T-helper 2 cell treated with Interferon-gamma antibody and Interleukin-4, amounts not matched to agents 5 μg/mL and 100 μg/mL, for 36 hours (primary cell): ENCODE data around the gene AEBP2.

Source experiments
- DNase-seq: peaks from one replicate; pipeline ENCODE4 v3.0.0; 2021; ENCODE audit warnings: low spot score
- H3K27ac Mint-ChIP-seq: one replicate; pipeline ENCODE4 v1.8.0; 2021; ENCODE audit warnings: mild to moderate bottlenecking, mixed read lengths
- H3K27me3 Mint-ChIP-seq: one replicate; pipeline ENCODE4 v1.8.0; 2021; ENCODE audit warnings: low read depth, mixed read lengths
- H3K36me3 Mint-ChIP-seq: one replicate; pipeline ENCODE4 v1.8.0; 2021; ENCODE audit warnings: low read depth, mixed read lengths
- H3K4me1 Mint-ChIP-seq: one replicate; pipeline ENCODE4 v1.8.0; 2021; ENCODE audit warnings: low read depth, mixed read lengths
- H3K4me3 Mint-ChIP-seq: one replicate; pipeline ENCODE4 v1.8.0; 2022; ENCODE audit warnings: mild to moderate bottlenecking, moderate library complexity, mixed read lengths
- H3K9me3 Mint-ChIP-seq: one replicate; pipeline ENCODE4 v1.8.0; 2021; ENCODE audit warnings: mixed read lengths

The AEBP2 gene

DNA sequence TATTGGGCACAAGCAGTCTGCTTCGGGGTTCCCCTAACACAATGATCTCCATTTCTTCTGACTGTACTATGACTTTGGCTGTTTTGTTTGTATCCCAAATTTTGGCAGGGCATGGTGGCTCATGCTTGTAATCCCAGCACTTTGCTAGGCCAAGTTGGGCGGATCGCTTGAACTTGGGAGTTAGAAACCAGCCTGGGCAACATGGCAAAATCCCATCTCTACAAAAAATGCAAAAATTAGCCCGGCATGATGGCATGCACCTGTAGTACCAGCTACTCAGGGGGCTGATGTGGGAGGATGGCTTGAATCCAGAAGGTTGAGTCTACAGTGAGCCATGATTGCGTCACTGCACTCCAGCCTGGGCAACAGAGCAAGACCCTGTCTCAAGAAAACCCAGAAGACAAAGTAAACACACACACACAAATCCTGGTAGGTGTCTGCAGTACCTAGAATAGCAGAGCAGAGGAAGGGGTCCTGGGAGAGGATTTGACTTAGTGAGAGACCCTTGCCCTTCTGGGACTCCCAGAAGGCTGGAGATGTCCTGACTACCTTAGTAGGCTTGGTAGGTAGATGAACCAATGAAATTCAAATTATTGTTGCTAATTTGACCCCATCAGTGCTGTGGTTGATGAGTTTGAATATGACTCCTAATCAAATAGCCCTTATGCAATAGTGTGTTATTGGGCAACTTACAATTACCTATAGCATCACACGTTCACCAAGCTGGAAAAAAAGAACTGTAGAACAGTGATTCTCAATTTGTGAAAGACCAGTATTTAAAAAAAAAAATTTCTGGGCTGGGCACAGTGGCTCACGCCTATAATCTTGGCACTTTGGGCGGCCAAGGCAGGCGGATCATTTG is 6.8 kb upstream of the AEBP2 start:
- peaks cover 42% of the 10 kb centered on the region for H3K4me1 Mint-ChIP-seq
- peaks cover 10% of the 10 kb centered on the region for H3K36me3 Mint-ChIP-seq
- peak overlapping the region; percentile 97 for H3K27ac Mint-ChIP-seq
- no peak for DNase-seq
- H3K9me3 Mint-ChIP-seq, result peaks cover 9% of the 10 kb centered on the region
- peak overlapping the region; percentile 42 for H3K4me3 Mint-ChIP-seq
- H3K27me3 Mint-ChIP-seq, result no peaks in the 10 kb centered on the region

DNA sequence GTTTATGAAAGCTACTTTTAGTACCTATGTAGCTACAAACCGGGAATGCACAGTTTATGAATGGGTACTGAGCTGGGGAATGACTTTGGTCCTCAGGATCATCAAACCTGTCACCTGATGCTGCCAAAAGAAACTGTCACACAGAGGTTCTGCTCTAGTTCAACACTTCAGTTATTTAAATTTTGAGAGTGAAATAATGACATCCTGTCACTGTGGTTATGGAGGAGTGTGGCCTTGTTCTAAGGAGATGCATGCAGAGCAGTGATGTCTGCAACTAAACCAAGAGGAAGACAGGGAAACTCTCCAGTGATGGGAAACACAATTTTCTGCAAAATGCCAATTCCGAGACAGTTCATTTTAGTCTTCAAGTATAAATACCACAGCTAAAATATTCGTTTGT is 4.8 kb upstream of the AEBP2 start:
- Mint-ChIP-seq H3K4me3 (peak overlapping the region; percentile 39), H3K4me1 (peaks cover 43% of the 10 kb centered on the region), H3K27ac (peak overlapping the region; percentile 82), H3K9me3 (peaks cover 8% of the 10 kb centered on the region), H3K36me3 (peaks cover 9% of the 10 kb centered on the region), H3K27me3 (no peaks in the 10 kb centered on the region)
- DNase-seq, result no peak

DNA sequence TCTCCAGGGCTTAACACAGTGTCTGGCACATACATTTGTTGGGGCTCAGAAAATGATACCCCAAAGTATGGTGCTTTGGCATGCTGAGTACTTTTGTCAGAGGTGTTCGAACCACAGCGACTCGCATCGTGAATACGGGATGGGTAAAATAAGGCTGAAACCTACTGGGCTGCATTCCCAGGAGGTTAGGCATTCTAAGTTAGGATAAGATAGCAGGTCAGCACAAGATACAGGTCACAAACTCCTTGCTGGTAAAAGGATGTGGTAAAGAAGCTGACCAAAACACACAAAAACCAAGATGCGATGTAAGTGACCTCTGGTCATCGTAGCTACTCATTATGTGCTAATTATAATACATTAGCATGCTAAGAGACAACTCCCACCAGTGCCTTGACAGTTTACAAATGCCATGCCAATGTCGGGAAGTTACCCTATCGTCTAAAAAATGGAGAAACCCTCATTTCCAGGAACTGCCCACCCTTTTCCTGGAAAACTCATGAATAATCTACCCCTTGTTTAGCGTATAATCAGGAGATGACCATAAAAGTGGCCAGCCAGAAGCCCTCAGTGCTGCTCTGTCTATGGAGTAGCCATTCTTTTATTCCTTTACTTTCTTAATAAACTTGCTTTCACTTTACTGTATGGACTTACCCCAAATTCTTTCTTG is 3.3 kb upstream of the AEBP2 start:
- H3K9me3 Mint-ChIP-seq, result peaks cover 3% of the 10 kb centered on the region
- no peak for DNase-seq
- no peak overlapping the region for H3K27ac Mint-ChIP-seq
- H3K36me3 Mint-ChIP-seq, result peaks cover 14% of the 10 kb centered on the region
- H3K4me3 Mint-ChIP-seq, result no peak overlapping the region
- peaks cover 40% of the 10 kb centered on the region for H3K4me1 Mint-ChIP-seq
- H3K27me3 Mint-ChIP-seq, result no peaks in the 10 kb centered on the region

DNA sequence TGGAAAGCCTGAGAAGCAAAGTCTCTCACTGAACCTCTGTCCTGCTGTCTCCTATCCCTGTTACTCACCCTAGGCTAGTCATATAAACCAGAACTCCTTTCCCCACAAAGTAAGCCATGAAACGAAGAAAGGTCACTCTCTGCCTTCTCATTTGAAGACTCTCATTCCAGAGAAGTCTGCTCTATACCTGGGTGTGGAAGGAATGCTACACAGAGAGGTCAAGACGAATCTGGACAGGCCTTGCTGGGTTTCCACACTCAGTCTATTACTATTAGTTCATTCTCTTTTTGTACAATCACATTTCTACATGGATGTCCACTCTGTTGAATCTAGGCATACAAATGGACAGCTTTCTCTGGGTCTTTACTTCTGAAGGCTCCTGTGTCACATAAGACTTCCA is 2.4 kb upstream of the AEBP2 start:
- H3K4me1 Mint-ChIP-seq, result peaks cover 38% of the 10 kb centered on the region
- no peak overlapping the region for H3K4me3 Mint-ChIP-seq
- H3K27ac Mint-ChIP-seq, result no peak overlapping the region
- peaks cover 3% of the 10 kb centered on the region for H3K9me3 Mint-ChIP-seq
- no peak for DNase-seq
- peaks cover 23% of the 10 kb centered on the region for H3K36me3 Mint-ChIP-seq
- no peaks in the 10 kb centered on the region for H3K27me3 Mint-ChIP-seq

DNA sequence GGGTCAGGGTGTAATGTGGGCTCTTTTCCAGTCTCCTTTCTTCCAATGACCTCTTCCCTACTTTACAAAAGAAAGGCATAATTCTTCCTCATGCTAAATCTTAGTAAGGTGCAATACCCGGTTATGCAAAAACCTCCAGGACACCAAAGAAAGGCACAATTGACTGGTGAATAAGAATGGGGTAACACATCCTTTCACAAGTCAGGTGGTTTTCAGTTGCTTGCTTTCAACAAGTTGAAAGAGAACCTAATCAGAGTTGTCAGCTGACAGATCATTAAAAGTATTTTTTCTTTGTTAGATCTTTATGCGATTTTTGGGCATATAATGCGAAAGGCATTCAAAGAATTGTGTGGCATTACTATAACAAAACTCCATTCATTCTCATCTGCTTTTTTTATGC is 1.3 kb upstream of the AEBP2 start:
- Mint-ChIP-seq H3K4me3 (no peak overlapping the region), H3K4me1 (peaks cover 33% of the 10 kb centered on the region), H3K27ac (no peak overlapping the region)

DNA sequence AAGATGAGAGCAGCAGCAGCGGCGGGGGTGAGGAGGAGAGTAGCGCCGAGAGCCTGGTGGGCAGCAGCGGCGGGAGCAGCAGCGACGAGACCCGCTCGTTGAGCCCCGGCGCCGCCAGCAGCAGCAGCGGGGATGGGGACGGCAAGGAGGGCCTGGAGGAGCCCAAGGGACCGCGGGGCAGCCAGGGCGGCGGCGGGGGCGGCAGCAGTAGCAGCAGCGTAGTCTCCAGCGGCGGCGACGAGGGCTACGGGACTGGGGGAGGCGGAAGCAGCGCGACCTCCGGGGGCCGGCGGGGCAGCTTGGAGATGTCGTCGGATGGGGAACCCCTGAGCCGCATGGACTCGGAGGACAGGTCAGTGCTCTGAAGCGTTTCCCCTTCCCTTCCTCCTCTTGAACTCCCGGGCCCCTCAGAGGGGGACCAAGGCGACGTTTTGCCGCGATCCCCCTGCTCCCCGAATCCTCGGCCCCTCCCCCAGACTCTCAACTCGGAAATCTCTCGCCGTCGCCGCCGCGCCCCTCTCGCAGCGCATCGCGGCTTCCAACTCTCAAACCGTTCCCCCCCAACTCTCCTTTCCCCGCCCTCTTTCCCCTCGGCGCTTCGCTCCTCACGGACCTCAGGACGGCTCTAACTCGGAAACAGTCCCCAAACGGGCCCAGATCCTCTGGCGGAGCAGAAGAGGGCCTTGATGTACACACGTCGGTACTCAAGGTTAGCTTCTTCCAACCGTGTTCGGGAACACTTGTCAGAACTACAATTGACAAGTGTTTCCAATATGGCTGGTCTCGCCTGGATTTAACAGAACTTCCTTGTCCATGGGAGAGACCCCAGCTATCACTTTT is 947 bp downstream of the AEBP2 start:
- Mint-ChIP-seq H3K27ac (peak overlapping the region; percentile 97), H3K36me3 (peaks cover 29% of the 10 kb centered on the region), H3K4me3 (peak overlapping the region; percentile 99), H3K4me1 (peaks cover 29% of the 10 kb centered on the region), H3K9me3 (peaks cover 3% of the 10 kb centered on the region), H3K27me3 (no peaks in the 10 kb centered on the region)
- DNase-seq, result peak; percentile 54

More for the DNA sequence above, 1.3 kb upstream of the AEBP2 start:
- DNase-seq, result no peak
- H3K27me3 Mint-ChIP-seq, result no peaks in the 10 kb centered on the region
- H3K9me3 Mint-ChIP-seq, result peaks cover 3% of the 10 kb centered on the region
- H3K36me3 Mint-ChIP-seq, result peaks cover 22% of the 10 kb centered on the region

DNA sequence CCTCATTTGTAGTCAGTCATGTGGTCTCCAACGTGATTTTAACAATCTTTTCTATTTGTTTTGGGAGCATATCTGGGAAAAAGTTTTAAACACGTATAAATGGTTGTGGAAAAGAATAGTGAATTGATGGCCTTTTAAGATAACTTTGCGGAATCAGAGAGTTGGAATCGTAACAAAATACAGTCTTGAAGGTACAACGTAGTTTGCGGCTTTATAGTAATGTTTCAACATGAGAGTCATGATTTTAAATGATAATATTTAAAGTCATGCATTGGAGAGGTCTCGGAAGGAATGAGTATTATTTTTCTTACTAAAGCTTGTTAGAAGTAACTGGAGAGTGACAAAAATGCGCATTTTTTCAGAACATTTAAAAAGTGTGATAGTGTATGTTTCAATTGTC is 1.6 kb downstream of the AEBP2 start:
- no peaks in the 10 kb centered on the region for H3K27me3 Mint-ChIP-seq
- H3K9me3 Mint-ChIP-seq, result peaks cover 3% of the 10 kb centered on the region
- H3K4me1 Mint-ChIP-seq, result peaks cover 28% of the 10 kb centered on the region
- H3K4me3 Mint-ChIP-seq, result peak overlapping the region; percentile 99
- H3K27ac Mint-ChIP-seq, result peak overlapping the region; percentile 97
- H3K36me3 Mint-ChIP-seq, result peaks cover 31% of the 10 kb centered on the region
- no peak for DNase-seq

DNA sequence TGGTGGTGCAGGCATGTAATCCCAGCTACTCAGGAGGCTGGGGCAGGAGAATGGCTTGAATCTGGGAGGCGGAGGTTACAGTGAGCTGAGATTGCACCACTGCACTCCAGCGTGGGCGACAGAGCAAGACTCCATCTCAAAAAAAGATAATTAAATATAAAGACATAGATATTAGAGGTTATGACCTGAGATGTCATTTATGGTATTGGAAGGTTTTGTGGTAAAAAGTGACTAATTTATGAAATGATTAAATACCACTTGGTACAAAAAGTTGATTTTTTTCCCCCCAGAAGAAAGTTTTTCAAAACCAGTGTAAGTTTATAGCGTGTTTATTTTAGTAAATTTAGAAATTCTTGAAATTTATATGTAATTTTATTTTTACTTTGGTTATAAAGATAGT is 4.3 kb downstream of the AEBP2 start:
- Mint-ChIP-seq H3K4me1 (peaks cover 30% of the 10 kb centered on the region), H3K4me3 (no peak overlapping the region), H3K27ac (no peak overlapping the region), H3K27me3 (no peaks in the 10 kb centered on the region), H3K9me3 (peaks cover 3% of the 10 kb centered on the region), H3K36me3 (peaks cover 41% of the 10 kb centered on the region)
- DNase-seq, result no peak

DNA sequence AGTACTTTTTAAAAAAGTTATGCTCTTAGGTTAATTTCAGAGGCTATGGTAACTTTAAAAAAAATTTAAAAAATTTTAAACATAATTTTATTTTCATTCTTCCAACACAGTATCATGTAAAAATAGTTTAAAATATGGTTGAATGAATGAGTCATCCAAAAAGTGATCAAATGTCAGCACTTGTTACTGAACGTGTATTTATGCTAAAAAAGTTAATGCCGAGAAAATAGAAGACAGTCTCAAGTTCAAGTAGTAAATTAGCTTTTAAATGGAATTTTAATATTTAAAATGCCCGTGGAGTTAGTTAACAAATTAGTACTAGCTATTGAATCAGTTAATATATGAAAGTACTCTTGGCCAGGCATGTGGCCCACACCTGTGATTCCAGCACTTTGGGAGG is 4.8 kb downstream of the AEBP2 start:
- Mint-ChIP-seq H3K4me3 (no peak overlapping the region), H3K4me1 (peaks cover 28% of the 10 kb centered on the region), H3K36me3 (peaks cover 39% of the 10 kb centered on the region), H3K27me3 (no peaks in the 10 kb centered on the region), H3K27ac (no peak overlapping the region), H3K9me3 (peaks cover under 1% of the 10 kb centered on the region)
- DNase-seq, result no peak

DNA sequence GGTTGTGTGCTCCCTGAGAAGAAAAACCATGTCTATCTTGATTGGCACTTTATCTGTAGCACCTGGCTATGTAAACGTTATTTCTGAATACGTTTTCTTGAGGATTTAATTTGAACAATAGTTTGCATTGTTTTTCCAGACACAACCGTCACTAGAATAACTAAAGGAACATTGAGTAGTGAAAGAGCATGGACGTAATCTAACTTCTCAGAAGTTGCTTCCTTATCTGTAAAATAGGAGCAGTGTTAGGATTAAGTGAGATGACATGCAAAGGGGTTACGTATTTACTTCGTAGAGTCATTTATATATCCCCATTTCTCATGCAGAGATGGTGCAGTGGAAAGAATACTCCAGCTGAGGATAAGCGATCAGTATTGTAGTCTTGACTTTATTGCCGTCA is 8.1 kb downstream of the AEBP2 start:
- peaks cover 26% of the 10 kb centered on the region for H3K36me3 Mint-ChIP-seq
- H3K27ac Mint-ChIP-seq, result no peak overlapping the region
- DNase-seq, result no peak
- no peak overlapping the region for H3K4me3 Mint-ChIP-seq
- H3K27me3 Mint-ChIP-seq, result no peaks in the 10 kb centered on the region
- peaks cover 30% of the 10 kb centered on the region for H3K4me1 Mint-ChIP-seq
- H3K9me3 Mint-ChIP-seq, result no peaks in the 10 kb centered on the region

DNA sequence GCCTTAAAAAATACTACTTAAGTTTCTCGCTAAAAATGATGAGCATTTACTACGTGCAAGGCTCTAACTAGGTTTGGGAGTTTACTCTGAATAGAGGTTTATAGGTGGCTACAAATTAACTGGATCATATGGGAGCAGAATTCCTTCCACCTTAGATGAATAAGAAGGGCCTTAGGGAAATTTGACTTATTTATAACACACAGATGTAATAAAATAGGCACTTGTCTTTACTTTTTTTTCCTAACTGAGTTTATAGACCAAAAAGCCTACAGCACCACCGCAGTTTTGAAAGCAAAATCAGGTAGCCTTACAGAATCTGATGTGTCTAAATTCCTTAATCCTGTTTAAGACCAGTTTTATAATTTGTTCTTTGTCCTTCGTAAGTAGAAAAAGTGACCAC is 10.5 kb downstream of the AEBP2 start:
- no peak overlapping the region for H3K27ac Mint-ChIP-seq
- H3K36me3 Mint-ChIP-seq, result peaks cover 25% of the 10 kb centered on the region
- no peak overlapping the region for H3K4me3 Mint-ChIP-seq
- DNase-seq, result no peak
- no peaks in the 10 kb centered on the region for H3K9me3 Mint-ChIP-seq
- no peaks in the 10 kb centered on the region for H3K27me3 Mint-ChIP-seq
- H3K4me1 Mint-ChIP-seq, result peaks cover 31% of the 10 kb centered on the region

DNA sequence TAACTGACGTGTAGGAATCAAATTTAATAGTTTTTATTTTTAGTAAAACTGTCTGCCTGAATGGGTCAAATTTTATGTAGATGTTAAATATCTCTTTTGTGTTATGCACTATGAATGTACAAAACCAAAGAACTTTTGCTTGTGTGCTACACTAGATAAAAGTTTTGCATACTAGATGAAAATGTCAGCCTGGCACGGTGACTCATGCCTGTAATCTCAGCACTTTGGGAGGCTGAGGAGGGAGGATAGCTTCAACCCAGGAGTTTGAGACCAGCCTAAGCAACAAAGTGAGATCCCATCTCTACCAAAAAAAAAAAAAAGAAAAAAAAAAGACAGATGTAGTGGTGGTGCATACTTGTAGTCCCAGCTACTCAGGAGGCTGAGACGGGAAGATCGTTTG is 11.1 kb downstream of the AEBP2 start:
- Mint-ChIP-seq H3K36me3 (peaks cover 24% of the 10 kb centered on the region), H3K27me3 (no peaks in the 10 kb centered on the region), H3K4me3 (no peak overlapping the region), H3K27ac (no peak overlapping the region), H3K4me1 (peaks cover 30% of the 10 kb centered on the region), H3K9me3 (no peaks in the 10 kb centered on the region)
- no peak for DNase-seq

DNA sequence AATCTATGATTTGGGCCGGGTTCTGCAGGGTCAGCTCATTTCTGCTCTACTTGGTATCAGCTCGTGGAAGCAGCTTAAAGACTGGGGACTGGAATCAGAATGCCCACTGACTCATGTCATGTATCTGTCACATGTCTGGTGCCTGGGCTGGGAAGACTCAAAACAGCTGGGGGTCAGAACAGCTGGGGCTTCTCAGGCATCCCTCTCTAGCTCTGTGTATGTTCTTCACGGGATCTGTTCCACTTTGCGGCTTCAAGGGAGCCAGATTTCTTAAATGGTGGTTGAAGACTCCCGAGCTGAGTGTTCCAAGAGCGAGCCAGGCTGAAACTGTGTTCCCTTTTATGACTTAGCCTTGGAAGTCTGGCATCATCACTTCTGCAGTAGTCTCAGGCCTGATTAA is 11.9 kb downstream of the AEBP2 start:
- Mint-ChIP-seq H3K9me3 (no peaks in the 10 kb centered on the region), H3K4me1 (peaks cover 25% of the 10 kb centered on the region)
- no peak for DNase-seq

DNA sequence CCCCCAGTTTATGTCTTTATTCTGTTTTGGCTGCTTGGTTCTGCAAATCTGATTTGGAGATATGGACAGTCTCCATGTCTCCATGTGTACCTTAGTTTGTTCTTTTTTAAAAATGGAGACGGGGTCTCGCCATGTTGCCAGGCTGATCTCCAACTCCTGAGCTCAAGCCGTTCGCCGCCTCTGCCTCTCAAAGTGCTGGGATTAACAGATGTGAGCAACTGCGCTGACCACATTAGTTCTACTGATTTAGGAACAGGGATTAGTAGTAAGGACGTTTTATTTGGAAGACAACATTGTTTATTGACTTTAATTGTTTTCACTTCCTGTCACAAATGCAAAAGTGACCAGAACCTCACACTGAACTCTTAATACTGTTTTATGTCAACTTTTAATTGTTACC is 14.7 kb downstream of the AEBP2 start:
- H3K9me3 Mint-ChIP-seq, result no peaks in the 10 kb centered on the region
- no peak overlapping the region for H3K4me3 Mint-ChIP-seq
- H3K4me1 Mint-ChIP-seq, result peaks cover 26% of the 10 kb centered on the region
- H3K36me3 Mint-ChIP-seq, result peaks cover 22% of the 10 kb centered on the region
- H3K27me3 Mint-ChIP-seq, result no peaks in the 10 kb centered on the region
- no peak overlapping the region for H3K27ac Mint-ChIP-seq
- DNase-seq, result no peak

More for the DNA sequence above, 11.9 kb downstream of the AEBP2 start:
- Mint-ChIP-seq H3K4me3 (no peak overlapping the region), H3K36me3 (peaks cover 21% of the 10 kb centered on the region), H3K27me3 (no peaks in the 10 kb centered on the region), H3K27ac (no peak overlapping the region)
